HepG2 (cell line): Measurements from ENCODE around the gene OTOP1. TPM values are rescaled to one million over a fixed set of nuclear protein-coding genes. Genes with fewer than 3 reads are reported as not detected.

ENCODE experiments used
- ATAC-seq: fragments of 200-7000 bp; cut with Tn5 transposase; 3 replicates; pipeline ENCODE4 v1.9.1; 2020; ENCODE audit warnings: mild to moderate bottlenecking, moderate library complexity
- BruUV-seq: library from RNA; stranded (reverse); fragments of 400-500 nt; replicated peaks from 2 replicates; lab custom pipeline; 2021; lab: Mats Ljungman, UMichigan
- CTCF ChIA-PET: fragments of 300-600 bp; formaldehyde crosslinking; extraction: SDS; loops from one replicate; lab custom pipeline; 2021; ENCODE audit warnings: low total read pairs, inconsistent platforms, low intra/inter-chr PET ratio; lab: Yijun Ruan, JAX
- POLR2A ChIA-PET: fragments of 350-600 bp; sonication (Branson Sonifier 250); formaldehyde crosslinking; loops from one replicate; lab custom pipeline; 2020; ENCODE audit warnings: antibody characterized with exemption, inconsistent platforms; lab: Yijun Ruan, JAX
- DNase-seq: peaks from one replicate; pipeline ENCODE4 v3.0.0-alpha.2; 2015; ENCODE audit warnings: low spot score
- FAIRE-seq: peaks from 3 replicates; lab custom pipeline; 2011; peaks lifted over from hg19 to GRCh38; lab: Jason Lieb, UNC
- H2AFZ ChIP-seq: one replicate; pipeline ENCODE4 v1.6.1; 2011; ENCODE audit warnings: low read length, inconsistent platforms
- H3K27ac ChIP-seq: fragments of 300-600 bp; 3 replicates; pipeline ENCODE4 v1.8.0; 2011; ENCODE audit warnings: mixed run types, mild to moderate bottlenecking, mixed read lengths, low read length, inconsistent platforms; ENCODE audit not compliant: insufficient read depth; ENCODE audit errors: extremely low read length
- H3K27me3 ChIP-seq, 2 experiments: fragments of 200-600 bp in 1 of 2; 2 replicates in 1 of 2; 3 replicates in 1 of 2; pipeline versions ENCODE4 v1.6.0 to v1.8.0; 2011; ENCODE audit warnings: low read length in 2 of 2, mild to moderate bottlenecking in 2 of 2, moderate library complexity in 2 of 2, inconsistent platforms in 1 of 2; ENCODE audit not compliant: insufficient read depth in 2 of 2, control insufficient read depth in 1 of 2
- H3K36me3 ChIP-seq, 2 experiments: fragments of 200-600 bp in 1 of 2; replicated peaks in 1 of 2; 2 replicates in 1 of 2; 3 replicates in 1 of 2; pipeline versions ENCODE4 v1.5.1 to v1.8.0; 2011; ENCODE audit warnings: low read length in 2 of 2, inconsistent platforms in 1 of 2; ENCODE audit not compliant: insufficient read depth in 2 of 2, control insufficient read depth in 1 of 2
- H3K4me1 ChIP-seq: 2 replicates; pipeline ENCODE4 v1.5.1; 2012; ENCODE audit warnings: low read length, inconsistent platforms; ENCODE audit not compliant: insufficient read depth
- H3K4me2 ChIP-seq: 2 replicates; pipeline ENCODE4 v1.6.0; 2011; ENCODE audit warnings: low read depth, low read length, inconsistent platforms
- H3K4me3 ChIP-seq, 3 experiments: fragments of 200-600 bp in 1 of 3; sonication (generic), shearing (Covaris generic) in 1 of 3; replicated peaks in 1 of 3; 2 replicates each; pipeline ENCODE4 v1.5.1; 2011 to 2016; ENCODE audit warnings: low read length in 3 of 3, inconsistent platforms in 2 of 3, low read depth in 2 of 3, mild to moderate bottlenecking in 2 of 3, control low read depth in 1 of 3, mixed read lengths in 1 of 3; ENCODE audit not compliant: insufficient read depth in 1 of 3
- H3K79me2 ChIP-seq: one replicate; pipeline ENCODE4 v1.6.1; 2011; ENCODE audit warnings: low read length, inconsistent platforms; ENCODE audit not compliant: insufficient read depth
- H3K9ac ChIP-seq: 2 replicates; pipeline ENCODE4 v1.6.0; 2011; ENCODE audit warnings: mild to moderate bottlenecking, low read depth, low read length, inconsistent platforms; ENCODE audit not compliant: insufficient read depth
- H3K9me3 ChIP-seq: 2 replicates; pipeline ENCODE4 v1.5.1; 2012; ENCODE audit warnings: mild to moderate bottlenecking, low read length
- H4K20me1 ChIP-seq: 2 replicates; pipeline ENCODE4 v1.6.0; 2011; ENCODE audit warnings: inconsistent platforms, mild to moderate bottlenecking, low read length, moderate library complexity; ENCODE audit not compliant: insufficient read depth
- MTF2 ChIP-seq: sonication (generic); formaldehyde crosslinking; IDR thresholded peaks from 2 replicates; pipeline ENCODE4 v1.5.0; 2020; ENCODE audit warnings: missing genetic modification reagents, borderline replicate concordance
- MYC ChIP-seq: sonication (generic); formaldehyde crosslinking; IDR thresholded peaks from 2 replicates; pipeline ENCODE4 v1.9.0; 2021; ENCODE audit warnings: missing genetic modification reagents, borderline replicate concordance
- NCOA2 ChIP-seq: sonication (generic); formaldehyde crosslinking; IDR thresholded peaks from 2 replicates; pipeline ENCODE4 v1.8.0; 2022; ENCODE audit warnings: inconsistent platforms
- NFE2L1 ChIP-seq: sonication (generic); formaldehyde crosslinking; IDR thresholded peaks from 2 replicates; pipeline ENCODE4 v1.4.0; 2020; ENCODE audit warnings: missing genetic modification reagents, mild to moderate bottlenecking, borderline replicate concordance
- NR0B2 ChIP-seq: sonication (generic); formaldehyde crosslinking; IDR thresholded peaks from 2 replicates; pipeline ENCODE4 v1.4.0; 2020; ENCODE audit warnings: mild to moderate bottlenecking, missing genetic modification reagents
- PRDM15 ChIP-seq: sonication (generic); formaldehyde crosslinking; IDR thresholded peaks from 2 replicates; pipeline ENCODE4 v1.4.0; 2020; ENCODE audit warnings: missing genetic modification reagents
- SIX4 ChIP-seq: sonication (generic); formaldehyde crosslinking; IDR thresholded peaks from 2 replicates; pipeline ENCODE4 v1.4.0; 2020; ENCODE audit warnings: missing genetic modification reagents
- ZMAT3 ChIP-seq: sonication (generic); formaldehyde crosslinking; conservative IDR thresholded peaks from 2 replicates; pipeline ENCODE4 v1.7.0; 2021; ENCODE audit warnings: missing genetic modification reagents
- ZNF800 ChIP-seq: sonication (generic); formaldehyde crosslinking; IDR thresholded peaks from 2 replicates; pipeline ENCODE4 v1.4.0; 2020; ENCODE audit warnings: missing genetic modification reagents
- ZSCAN12 ChIP-seq: sonication (generic); formaldehyde crosslinking; IDR thresholded peaks from 2 replicates; pipeline ENCODE4 v1.9.0; 2021; ENCODE audit warnings: mild to moderate bottlenecking, missing genetic modification reagents
- WGBS: methylation state at CpG from one replicate; pipeline ENCODE4 v1.1.6; 2017; ENCODE audit warnings: low lambda C conversion rate; 5-methylcytosine and 5-hydroxymethylcytosine counted together
- in situ Hi-C: cut with HindIII; loops from 2 replicates; pipeline ENCODE4 v1.10.0; 2017; ENCODE audit warnings: low pct_unique_long_range_greater_than_20kb; ENCODE audit not compliant: extremely low pct_ligation_motif_present
- intact Hi-C: fragments of 100-400 bp; cut with micrococcal nuclease; formaldehyde crosslinking; loops from one replicate; pipeline ENCODE4 v1.10.0; 2022; ENCODE audit not compliant: unreplicated experiment
- polyA plus RNA-seq, 8 experiments: library from polyadenylated mRNA; depleted of rRNA in 3 of 8; stranded (reverse) in 7 of 8; unstranded in 1 of 8; fragments of >200 nt; fragmentation: Illumina TruSeq in 4 of 8; extraction: Trizol in 4 of 8; gene quantifications; 2 replicates each; pipeline versions ENCODE4 v1.2.1 to v1.2.3, GENCODE V29; 2011 to 2016; ENCODE audit warnings: low read depth in 4 of 8, missing spikeins in 1 of 8, mixed read lengths in 1 of 8; ENCODE audit not compliant: insufficient read depth in 1 of 8
- total RNA-seq, 5 experiments: library from RNA; depleted of rRNA; stranded (reverse); fragments of >200 nt; fragmentation: Illumina TruSeq; extraction: Trizol; gene quantifications; 2 replicates each; pipeline ENCODE4 v1.2.3, GENCODE V29; 2016; ENCODE audit warnings: low read depth in 1 of 5

OTOP1 gene
- total and polyA plus RNA-seq, 2 of the 13 experiments (the other 11 are each of a cell fraction or from before 2014, with no cell fraction given) = not detected

GRCh38 chr4:4274226-4274625, 47.5 kb upstream of the OTOP1 start:
- WGBS = 99% methylated on average over 14 of the region's 14 CpGs
- H4K20me1 ChIP-seq = no peaks in the 10 kb centered on the region
- no peaks in the 10 kb centered on the region for H3K4me1 ChIP-seq
- no TSS peak for BruUV-seq
- H3K4me2 ChIP-seq = no peak overlapping the region
- no peak overlapping the region for H2AFZ ChIP-seq
- intact Hi-C loops = no loop called here
- H3K79me2 ChIP-seq = no peaks in the 10 kb centered on the region
- no peak for ATAC-seq
- H3K27me3 ChIP-seq = no peaks in the 10 kb centered on the region
- no peak for FAIRE-seq
- H3K9ac ChIP-seq = no peak overlapping the region
- H3K4me3 ChIP-seq = no peak overlapping the region
- H3K9me3 ChIP-seq = no peaks in the 10 kb centered on the region
- ChIA-PET POLR2A (no interaction called here), CTCF (no interaction called here)
- H3K36me3 ChIP-seq = peaks cover 35 to 78% of the 10 kb centered on the region in 2 experiments
- DNase-seq = no peak
- in situ Hi-C loops = no loop called here
- H3K27ac ChIP-seq = no peak overlapping the region
- TF ChIP-seq ZNF800 (CRISPR knock-in tag) = no peak
- TF ChIP-seq NCOA2 = no peak
- TF ChIP-seq SIX4 = no peak
- no peak for TF ChIP-seq MYC (CRISPR knock-in tag)
- no peak for TF ChIP-seq MTF2 (CRISPR knock-in tag)
- TF ChIP-seq NR0B2 (CRISPR knock-in tag) = no peak
- no peak for TF ChIP-seq ZSCAN12 (CRISPR knock-in tag)
- no peak for TF ChIP-seq ZMAT3 (CRISPR knock-in tag)
- no peak for TF ChIP-seq PRDM15
- TF ChIP-seq NFE2L1 (CRISPR knock-in tag) = no peak
